ENCODE results near the gene KAT5. TPM values are rescaled to one million over a fixed set of nuclear protein-coding genes. Genes with fewer than 3 reads are reported as not detected.
A peak's percentile ranks its signal among the peaks of the same experiment; 100 is the strongest.

Gene KAT5
- total RNA-seq, 2 donors from 2014 or later = 29.7 to 50.1 TPM

- Histone ChIP-seq H3K4me3 (peak overlapping the region in 1 of 2 donors; percentile 65), H3K27ac (peak overlapping the region; percentile 97 to 99), H3K27me3 (no peaks in the 10 kb centered on the region), H3K9me3 (no peaks in the 10 kb centered on the region), H3K4me1 (peaks cover 0 to 28% of the 10 kb centered on the region in 2 donors), H3K36me3 (peaks cover 53% of the 10 kb centered on the region)
- TF ChIP-seq, protein P1, sequence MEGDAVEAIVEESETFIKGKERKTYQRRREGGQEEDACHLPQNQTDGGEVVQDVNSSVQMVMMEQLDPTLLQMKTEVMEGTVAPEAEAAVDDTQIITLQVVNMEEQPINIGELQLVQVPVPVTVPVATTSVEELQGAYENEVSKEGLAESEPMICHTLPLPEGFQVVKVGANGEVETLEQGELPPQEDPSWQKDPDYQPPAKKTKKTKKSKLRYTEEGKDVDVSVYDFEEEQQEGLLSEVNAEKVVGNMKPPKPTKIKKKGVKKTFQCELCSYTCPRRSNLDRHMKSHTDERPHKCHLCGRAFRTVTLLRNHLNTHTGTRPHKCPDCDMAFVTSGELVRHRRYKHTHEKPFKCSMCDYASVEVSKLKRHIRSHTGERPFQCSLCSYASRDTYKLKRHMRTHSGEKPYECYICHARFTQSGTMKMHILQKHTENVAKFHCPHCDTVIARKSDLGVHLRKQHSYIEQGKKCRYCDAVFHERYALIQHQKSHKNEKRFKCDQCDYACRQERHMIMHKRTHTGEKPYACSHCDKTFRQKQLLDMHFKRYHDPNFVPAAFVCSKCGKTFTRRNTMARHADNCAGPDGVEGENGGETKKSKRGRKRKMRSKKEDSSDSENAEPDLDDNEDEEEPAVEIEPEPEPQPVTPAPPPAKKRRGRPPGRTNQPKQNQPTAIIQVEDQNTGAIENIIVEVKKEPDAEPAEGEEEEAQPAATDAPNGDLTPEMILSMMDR (IDR thresholded peaks at IDR 0.05) = no peak
- no peak for DNase-seq (ENCODE audit: low spot score)
These were observed 1.3 kb downstream of the KAT5 start for GRCh38 chr11:65713212-65713969.

GRCh38 chr11:65714433-65714832 is 2.4 kb downstream of the KAT5 start:
- Histone ChIP-seq H3K36me3 (peaks cover 63% of the 10 kb centered on the region), H3K27ac (no peak overlapping the region), H3K4me1 (peaks cover 0 to 39% of the 10 kb centered on the region in 2 donors), H3K9me3 (no peaks in the 10 kb centered on the region), H3K27me3 (no peaks in the 10 kb centered on the region), H3K4me3 (no peak overlapping the region)
- no peak for DNase-seq (ENCODE audit: low spot score)
- TF ChIP-seq, protein P1 (IDR thresholded peaks at IDR 0.05) = no peak

GRCh38 chr11:65716302-65716701 is 4.2 kb downstream of the KAT5 start:
- peaks cover 0 to 39% of the 10 kb centered on the region in 2 donors for H3K4me1 ChIP-seq

GRCh38 chr11:65716774-65717405 is 4.8 kb downstream of the KAT5 start:
- no peaks in the 10 kb centered on the region for H3K9me3 ChIP-seq
- H3K27me3 ChIP-seq = no peaks in the 10 kb centered on the region
- TF ChIP-seq, protein P1 (IDR thresholded peaks at IDR 0.05) = no peak
- H3K4me3 ChIP-seq = no peak overlapping the region
- peaks cover 0 to 39% of the 10 kb centered on the region in 2 donors for H3K4me1 ChIP-seq
- peaks cover 66% of the 10 kb centered on the region for H3K36me3 ChIP-seq
- no peak overlapping the region for H3K27ac ChIP-seq
- no peak for DNase-seq (ENCODE audit: low spot score)

More at GRCh38 chr11:65716302-65716701, 4.2 kb downstream of the KAT5 start:
- TF ChIP-seq, protein P1 (IDR thresholded peaks at IDR 0.05) = no peak
- H3K9me3 ChIP-seq = no peaks in the 10 kb centered on the region
- no peaks in the 10 kb centered on the region for H3K27me3 ChIP-seq
- no peak for DNase-seq (ENCODE audit: low spot score)
- H3K4me3 ChIP-seq = no peak overlapping the region
- no peak overlapping the region for H3K27ac ChIP-seq
- H3K36me3 ChIP-seq = peaks cover 66% of the 10 kb centered on the region

- Histone ChIP-seq H3K9me3 (no peaks in the 10 kb centered on the region), H3K27ac (no peak overlapping the region), H3K36me3 (peaks cover 66% of the 10 kb centered on the region), H3K27me3 (no peaks in the 10 kb centered on the region), H3K4me1 (peaks cover 0 to 36% of the 10 kb centered on the region in 2 donors), H3K4me3 (no peak overlapping the region)
- DNase-seq (ENCODE audit: low spot score) = no peak
- TF ChIP-seq, protein P1 (IDR thresholded peaks at IDR 0.05) = no peak
These were observed 5.9 kb downstream of the KAT5 start for GRCh38 chr11:65717906-65718305.
